Activated naive CD8-positive, alpha-beta T cell (primary cell): ENCODE results near the gene ACP5.

Experiments used
- H3K27ac Mint-ChIP-seq: one replicate; pipeline ENCODE4 v1.8.0; 2021; ENCODE audit warnings: mixed read lengths
- H3K27me3 Mint-ChIP-seq: one replicate; pipeline ENCODE4 v1.8.0; 2021; ENCODE audit warnings: mixed read lengths
- H3K36me3 Mint-ChIP-seq: one replicate; pipeline ENCODE4 v1.8.0; 2021; ENCODE audit warnings: mixed read lengths
- H3K4me1 Mint-ChIP-seq: one replicate; pipeline ENCODE4 v1.8.0; 2021; ENCODE audit warnings: low read depth, mixed read lengths
- H3K4me3 Mint-ChIP-seq: one replicate; pipeline ENCODE4 v1.8.0; 2021; ENCODE audit warnings: mild to moderate bottlenecking, mixed read lengths
- H3K9me3 Mint-ChIP-seq: one replicate; pipeline ENCODE4 v1.8.0; 2021; ENCODE audit warnings: low read depth, mixed read lengths

Gene ACP5

GRCh38 chr19:11563532-11563931, 13.9 kb downstream of the ACP5 start:
- no peaks in the 10 kb centered on the region for H3K27me3 Mint-ChIP-seq
- peaks cover 3% of the 10 kb centered on the region for H3K36me3 Mint-ChIP-seq
- H3K27ac Mint-ChIP-seq: no peak overlapping the region
- H3K4me3 Mint-ChIP-seq: no peak overlapping the region
- peaks cover 16% of the 10 kb centered on the region for H3K4me1 Mint-ChIP-seq
- H3K9me3 Mint-ChIP-seq: no peaks in the 10 kb centered on the region

GRCh38 chr19:11560404-11561051, 16.9 kb downstream of the ACP5 start:
- H3K27me3 Mint-ChIP-seq: no peaks in the 10 kb centered on the region
- H3K9me3 Mint-ChIP-seq: no peaks in the 10 kb centered on the region
- peak overlapping the region; percentile 72 for H3K27ac Mint-ChIP-seq
- H3K36me3 Mint-ChIP-seq: peaks cover 2% of the 10 kb centered on the region
- H3K4me1 Mint-ChIP-seq: peaks cover 33% of the 10 kb centered on the region
- peak overlapping the region; percentile 86 for H3K4me3 Mint-ChIP-seq

GRCh38 chr19:11558881-11559828, 18.3 kb downstream of the ACP5 start, which contains the start of gene ELOF1:
Gene ELOF1 (minus strand): TSS chr19:11559230. CDS start chr19:11554347, 4,883 bp downstream.
- H3K4me1 Mint-ChIP-seq: peaks cover 39% of the 10 kb centered on the region
- H3K27me3 Mint-ChIP-seq: no peaks in the 10 kb centered on the region
- H3K4me3 Mint-ChIP-seq: peak within 1 kb of the TSS; percentile 98

GRCh38 chr19:11556634-11557420, 20.6 kb downstream of the ACP5 start:
- peaks cover 2% of the 10 kb centered on the region for H3K36me3 Mint-ChIP-seq
- peak overlapping the region; percentile 98 for H3K4me3 Mint-ChIP-seq
- peaks cover 40% of the 10 kb centered on the region for H3K4me1 Mint-ChIP-seq
- H3K27me3 Mint-ChIP-seq: no peaks in the 10 kb centered on the region
- peak overlapping the region; percentile 62 for H3K27ac Mint-ChIP-seq
- H3K9me3 Mint-ChIP-seq: no peaks in the 10 kb centered on the region

More at GRCh38 chr19:11558881-11559828, 18.3 kb downstream of the ACP5 start, which contains the start of gene ELOF1:
- no peaks in the 10 kb centered on the region for H3K9me3 Mint-ChIP-seq
- H3K27ac Mint-ChIP-seq: peak within 1 kb of the TSS; percentile 95
- H3K36me3 Mint-ChIP-seq: peaks cover 2% of the 10 kb centered on the region

- Mint-ChIP-seq H3K4me3 (no peak overlapping the region), H3K36me3 (peaks cover 2% of the 10 kb centered on the region), H3K4me1 (peaks cover 32% of the 10 kb centered on the region), H3K27ac (peak overlapping the region; percentile 68), H3K9me3 (no peaks in the 10 kb centered on the region), H3K27me3 (no peaks in the 10 kb centered on the region)
Measured at GRCh38 chr19:11555246-11555645, 22.2 kb downstream of the ACP5 start.

GRCh38 chr19:11554160-11554559, 23.3 kb downstream of the ACP5 start:
- Mint-ChIP-seq H3K4me1 (peaks cover 28% of the 10 kb centered on the region), H3K27me3 (no peaks in the 10 kb centered on the region), H3K27ac (no peak overlapping the region), H3K4me3 (peak overlapping the region; percentile 23), H3K9me3 (no peaks in the 10 kb centered on the region), H3K36me3 (peaks cover 2% of the 10 kb centered on the region)

GRCh38 chr19:11552666-11553372, 24.6 kb downstream of the ACP5 start:
- H3K27me3 Mint-ChIP-seq: no peaks in the 10 kb centered on the region
- no peak overlapping the region for H3K27ac Mint-ChIP-seq
- peaks cover 21% of the 10 kb centered on the region for H3K4me1 Mint-ChIP-seq
- no peak overlapping the region for H3K4me3 Mint-ChIP-seq
- H3K36me3 Mint-ChIP-seq: peaks cover 2% of the 10 kb centered on the region
- H3K9me3 Mint-ChIP-seq: no peaks in the 10 kb centered on the region

- Mint-ChIP-seq H3K9me3 (no peaks in the 10 kb centered on the region), H3K4me1 (peaks cover 14% of the 10 kb centered on the region), H3K27ac (no peak overlapping the region), H3K27me3 (no peaks in the 10 kb centered on the region), H3K4me3 (no peak overlapping the region), H3K36me3 (peaks cover 2% of the 10 kb centered on the region)
Measured at GRCh38 chr19:11551603-11552235, 25.7 kb downstream of the ACP5 start.

GRCh38 chr19:11550265-11550664, 27.2 kb downstream of the ACP5 start:
- H3K27me3 Mint-ChIP-seq: no peaks in the 10 kb centered on the region
- no peaks in the 10 kb centered on the region for H3K9me3 Mint-ChIP-seq
- H3K27ac Mint-ChIP-seq: no peak overlapping the region
- peaks cover 5% of the 10 kb centered on the region for H3K4me1 Mint-ChIP-seq
- no peaks in the 10 kb centered on the region for H3K36me3 Mint-ChIP-seq
- no peak overlapping the region for H3K4me3 Mint-ChIP-seq

- Mint-ChIP-seq H3K27ac (no peak overlapping the region), H3K27me3 (peaks cover 2% of the 10 kb centered on the region), H3K9me3 (no peaks in the 10 kb centered on the region), H3K4me1 (peaks cover 2% of the 10 kb centered on the region), H3K36me3 (no peaks in the 10 kb centered on the region), H3K4me3 (no peak overlapping the region)
Measured at GRCh38 chr19:11549386-11549953, 28.0 kb downstream of the ACP5 start.

- Mint-ChIP-seq H3K27me3 (peaks cover 6% of the 10 kb centered on the region), H3K9me3 (no peaks in the 10 kb centered on the region), H3K4me1 (no peaks in the 10 kb centered on the region), H3K27ac (no peak overlapping the region), H3K36me3 (no peaks in the 10 kb centered on the region), H3K4me3 (no peak overlapping the region)
Measured at GRCh38 chr19:11547929-11548700, 29.3 kb downstream of the ACP5 start.

- H3K4me1 Mint-ChIP-seq: peaks cover 3% of the 10 kb centered on the region
Measured at GRCh38 chr19:11541238-11541637, 36.2 kb downstream of the ACP5 start.

GRCh38 chr19:11540645-11541044, 36.8 kb downstream of the ACP5 start:
- H3K9me3 Mint-ChIP-seq: no peaks in the 10 kb centered on the region

More at GRCh38 chr19:11541238-11541637, 36.2 kb downstream of the ACP5 start:
- Mint-ChIP-seq H3K27ac (no peak overlapping the region), H3K36me3 (no peaks in the 10 kb centered on the region), H3K4me3 (no peak overlapping the region), H3K27me3 (peaks cover 15% of the 10 kb centered on the region), H3K9me3 (no peaks in the 10 kb centered on the region)

More at GRCh38 chr19:11540645-11541044, 36.8 kb downstream of the ACP5 start:
- no peak overlapping the region for H3K4me3 Mint-ChIP-seq
- peaks cover 15% of the 10 kb centered on the region for H3K27me3 Mint-ChIP-seq
- H3K36me3 Mint-ChIP-seq: no peaks in the 10 kb centered on the region
- peaks cover 4% of the 10 kb centered on the region for H3K4me1 Mint-ChIP-seq
- no peak overlapping the region for H3K27ac Mint-ChIP-seq
